Measurements from ENCODE around the gene ZNF200.
"Not testable (repeated sequence)": the region's sequence is repeated elsewhere in the genome, so short reads cannot be mapped to it uniquely, and the experiment has no call there.

The ZNF200 gene

DNA sequence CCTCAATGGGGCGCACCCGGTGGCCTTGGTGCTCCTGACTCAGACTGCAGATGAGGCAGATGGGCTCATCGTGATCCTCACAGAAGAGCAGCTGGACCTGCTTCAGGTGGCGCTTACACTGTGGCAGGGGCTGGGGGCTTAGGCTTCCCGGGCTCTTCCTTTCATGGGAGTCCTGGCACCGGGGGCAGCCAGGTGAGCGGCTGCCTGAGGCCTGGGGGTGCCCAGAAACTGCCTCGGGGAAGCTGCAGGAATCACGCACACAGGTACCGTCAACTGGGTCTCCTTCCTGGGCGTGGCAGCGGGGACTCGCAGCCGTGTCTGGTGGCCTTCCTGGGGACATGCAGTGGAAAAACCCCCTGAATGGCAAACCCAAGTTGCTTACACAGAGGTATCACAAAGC lies 14.5 kb upstream of the ZNF200 start:
- DNase-seq, result no peak

GRCh38 chr16:3249020-3249419 lies 14.1 kb upstream of the ZNF200 start:
- DNase-seq, result no peak

- no peak for DNase-seq
These were observed 13.6 kb upstream of the ZNF200 start for GRCh38 chr16:3248596-3248995.

DNA sequence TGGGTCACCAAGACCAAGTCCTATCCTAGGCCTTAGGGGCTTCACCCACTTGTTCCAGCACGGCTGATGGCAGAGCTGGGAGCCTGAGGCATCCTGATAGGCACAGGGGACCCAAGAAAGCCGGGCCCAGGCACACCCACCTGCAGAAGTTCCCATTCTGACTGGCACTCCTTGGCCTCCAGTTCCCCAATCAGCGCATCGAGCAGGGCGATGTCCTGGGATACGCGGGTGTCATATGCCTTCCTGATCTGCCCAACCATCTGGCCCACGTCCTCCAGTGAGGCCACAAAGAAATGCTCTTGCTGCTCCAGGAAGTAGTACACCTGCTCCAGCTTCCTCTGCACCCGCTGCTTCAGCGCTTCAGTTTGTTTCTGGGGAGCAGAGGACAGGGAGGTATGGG lies 11.9 kb upstream of the ZNF200 start:
- no peak for DNase-seq

DNA sequence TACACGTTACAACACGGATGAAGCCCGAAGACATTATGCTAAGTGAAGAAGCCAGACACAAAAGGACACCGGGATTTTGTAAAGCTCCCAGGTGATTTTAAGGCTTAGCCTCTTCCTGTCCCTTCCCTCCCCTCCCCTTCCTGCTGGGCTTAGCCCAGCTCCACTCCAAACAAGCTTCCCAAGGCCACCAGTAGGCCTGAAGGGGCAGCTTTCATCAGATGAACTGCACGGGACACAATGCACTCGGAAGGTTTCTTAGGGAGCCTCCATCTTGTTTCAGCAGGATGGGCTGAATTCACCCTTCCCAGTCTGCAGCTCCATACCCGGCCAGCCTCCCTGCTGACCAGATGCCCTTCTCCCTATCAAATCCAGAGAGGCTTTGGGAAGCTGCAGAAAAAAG lies 11.0 kb upstream of the ZNF200 start:
- DNase-seq, result no peak

GRCh38 chr16:3243882-3244281 lies 8.9 kb upstream of the ZNF200 start:
- no peak for DNase-seq

GRCh38 chr16:3242709-3243108 lies 7.8 kb upstream of the ZNF200 start:
- DNase-seq, result no peak

DNA sequence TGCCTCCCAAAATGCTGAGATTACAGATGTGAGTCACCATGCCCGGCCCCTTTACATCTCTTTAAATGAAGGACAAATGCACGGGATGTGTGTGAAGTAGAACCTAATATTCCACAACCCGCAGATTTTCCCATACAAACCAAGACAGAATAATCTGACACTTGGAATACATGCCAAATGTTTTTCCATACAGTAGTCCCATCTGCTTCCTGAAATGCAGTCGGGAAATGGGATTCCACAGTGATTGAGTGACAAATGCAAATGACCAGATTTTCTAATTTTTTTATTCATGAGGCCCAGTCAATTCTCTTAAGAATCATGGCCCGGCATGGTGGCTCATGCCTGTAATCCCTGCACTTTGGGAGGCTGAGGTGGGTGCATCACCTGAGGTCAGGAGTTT lies 6.8 kb upstream of the ZNF200 start:
- DNase-seq, result no peak

DNA sequence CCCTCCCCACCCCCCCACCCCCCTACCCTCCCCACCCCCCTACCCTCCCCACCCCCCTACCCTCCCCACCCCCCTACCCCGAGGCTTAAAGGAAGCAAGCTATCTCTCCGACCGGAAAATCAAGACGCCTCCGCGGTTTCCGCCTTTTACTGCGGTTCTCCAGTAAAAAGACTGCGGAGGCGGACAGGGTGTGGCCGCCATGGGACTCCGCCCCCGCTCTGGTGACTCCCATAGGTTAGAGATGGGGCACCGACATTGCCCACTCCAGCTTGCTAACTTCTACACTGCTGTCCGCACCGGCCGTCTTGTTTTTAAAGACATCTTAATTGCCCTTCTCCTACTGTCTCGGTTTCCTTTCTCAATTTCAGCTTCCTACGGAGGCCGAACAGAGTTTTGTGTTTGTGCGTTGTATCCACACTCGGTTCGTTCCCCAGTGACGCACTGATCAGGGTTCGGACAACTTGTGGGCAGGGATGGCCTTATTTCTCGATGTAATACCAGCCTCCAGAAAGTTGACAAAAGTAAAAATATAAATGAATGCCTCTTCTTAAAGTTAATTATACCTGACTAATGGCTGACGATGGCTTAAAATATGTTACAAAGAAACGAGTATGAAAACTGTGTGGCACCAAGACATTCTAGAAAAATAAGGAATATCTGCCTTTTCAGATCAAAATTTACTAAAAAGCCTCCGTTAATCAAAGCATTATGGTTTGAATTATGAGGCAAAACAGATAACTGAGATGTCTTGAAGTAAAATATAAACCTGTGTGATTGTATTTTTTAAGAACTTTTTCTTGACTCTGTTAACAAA lies 1.1 kb upstream of the ZNF200 start:
- peak in 1 of 2 donors; percentile 6 for DNase-seq

DNA sequence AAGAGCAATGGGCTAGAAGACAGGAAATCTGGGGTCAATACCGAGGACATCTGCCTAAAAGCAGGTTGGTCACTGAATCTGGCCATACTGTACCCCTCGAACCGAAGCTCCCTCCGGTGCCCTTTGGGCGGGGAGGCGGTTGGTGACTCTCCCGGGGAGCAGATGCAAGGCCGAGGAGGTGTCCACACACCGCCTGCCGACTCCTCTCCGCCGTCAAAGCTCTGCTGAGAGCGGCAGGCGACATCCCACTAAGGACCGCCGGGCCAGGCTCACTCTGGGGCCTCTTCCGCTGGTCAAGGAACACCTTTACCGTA lies 458 bp downstream of the ZNF200 start:
- no peak for DNase-seq

GRCh38 chr16:3223913-3224515 lies 10.9 kb downstream of the ZNF200 start:
- DNase-seq, result no peak

DNA sequence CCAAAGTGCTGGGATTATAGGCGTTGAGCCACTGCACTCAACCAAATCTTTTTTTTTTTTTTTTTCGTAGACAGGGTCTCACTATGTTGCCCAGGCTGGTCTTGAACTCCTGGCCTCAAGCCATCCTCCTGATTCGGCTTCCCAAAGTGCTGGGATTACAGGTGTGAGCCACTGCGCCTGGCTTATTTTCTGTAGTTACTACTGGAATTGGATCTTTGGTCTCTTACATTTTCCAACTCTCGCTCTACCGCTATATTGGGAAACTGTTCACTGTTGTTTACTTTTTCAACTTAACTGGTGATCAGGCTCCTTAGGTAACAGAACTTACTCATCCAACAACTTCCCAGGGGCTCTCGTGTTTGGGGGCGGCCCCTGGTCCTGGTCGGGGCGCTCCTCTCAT lies 14.1 kb downstream of the ZNF200 start:
- DNase-seq, result no peak

GRCh38 chr16:3216263-3216640 lies 18.7 kb downstream of the ZNF200 start:
- DNase-seq, result no peak

GRCh38 chr16:3215601-3216262 lies 19.2 kb downstream of the ZNF200 start:
- peak in 1 of 2 donors; percentile 7 for DNase-seq

DNA sequence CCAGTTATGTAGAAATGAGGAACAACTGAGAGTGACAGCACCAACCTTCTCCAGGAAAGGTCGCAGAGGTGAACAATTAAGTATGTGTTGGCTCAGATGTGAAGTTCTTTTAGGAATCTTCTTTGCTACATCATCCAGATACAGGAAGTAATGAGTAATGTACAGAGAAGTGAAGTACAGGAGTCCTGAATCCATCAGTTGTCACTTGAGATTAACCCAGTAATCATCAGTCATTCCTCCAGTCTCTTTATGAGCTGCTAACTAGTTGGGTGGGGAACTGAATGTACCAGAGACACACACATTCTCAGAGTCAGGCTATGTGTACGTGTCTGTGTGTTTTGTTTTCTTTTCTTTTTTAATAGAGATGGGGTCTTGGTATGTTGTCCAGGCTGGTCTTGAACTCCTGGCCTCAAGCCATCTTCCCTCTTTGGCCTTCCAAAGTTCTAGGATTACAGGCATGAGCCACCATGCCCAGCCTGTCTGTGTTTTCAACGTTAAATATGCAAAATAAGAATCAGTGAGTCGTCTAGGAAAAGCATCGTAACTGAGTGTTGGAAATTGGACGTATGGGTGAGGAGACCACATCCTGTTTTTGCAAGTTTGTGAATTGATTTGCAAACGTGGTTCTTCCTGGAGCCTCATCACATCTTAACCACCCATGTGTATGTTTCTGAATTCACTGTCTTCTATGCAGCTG lies 19.9 kb downstream of the ZNF200 start:
- no peak for DNase-seq

- no peak for DNase-seq
These were observed 22.4 kb downstream of the ZNF200 start for GRCh38 chr16:3212567-3212966.

DNA sequence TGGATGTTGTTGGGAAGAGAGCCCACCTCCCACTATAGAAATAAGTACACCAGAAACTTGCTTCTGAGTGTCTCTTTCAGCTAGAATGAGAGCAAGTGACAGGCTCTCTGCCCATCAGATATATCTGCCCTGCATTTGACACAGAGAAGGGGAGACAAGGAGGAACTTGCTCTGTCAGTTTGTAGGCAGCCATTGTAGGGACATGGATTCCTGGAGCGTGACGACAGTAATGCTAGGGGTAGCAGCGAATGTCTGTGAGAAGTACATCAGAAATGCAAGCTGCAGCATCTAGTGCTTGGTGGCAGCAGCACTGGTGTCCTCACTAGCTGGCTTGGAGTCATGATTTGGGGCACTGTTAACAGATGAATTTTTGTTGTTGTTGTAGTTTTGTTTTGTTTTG lies 23.0 kb downstream of the ZNF200 start:
- no peak for DNase-seq

GRCh38 chr16:3207086-3207953 lies 27.6 kb downstream of the ZNF200 start:
- no peak for DNase-seq

DNA sequence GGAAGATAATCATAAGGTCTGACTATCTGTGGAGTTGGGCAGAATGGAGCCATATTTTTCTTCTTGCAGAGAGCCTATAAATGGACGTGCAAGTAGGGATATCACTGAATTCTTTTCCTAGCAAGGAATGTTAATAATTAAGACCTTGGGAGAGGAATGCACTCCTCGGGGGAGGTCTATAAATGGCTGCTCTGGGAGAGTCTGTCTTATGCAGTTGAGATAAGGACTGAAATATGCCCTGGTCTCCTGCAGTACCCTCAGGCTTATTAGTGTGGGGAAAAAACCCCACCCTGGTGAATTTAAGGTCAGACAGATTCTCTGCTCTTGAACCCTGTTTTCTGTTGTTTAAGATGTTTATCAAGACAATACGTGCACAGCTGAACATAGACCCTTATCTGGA lies 29.0 kb downstream of the ZNF200 start:
- not testable (repeated sequence) for DNase-seq

GRCh38 chr16:3202903-3203539 lies 31.9 kb downstream of the ZNF200 start:
- no peak for DNase-seq

DNA sequence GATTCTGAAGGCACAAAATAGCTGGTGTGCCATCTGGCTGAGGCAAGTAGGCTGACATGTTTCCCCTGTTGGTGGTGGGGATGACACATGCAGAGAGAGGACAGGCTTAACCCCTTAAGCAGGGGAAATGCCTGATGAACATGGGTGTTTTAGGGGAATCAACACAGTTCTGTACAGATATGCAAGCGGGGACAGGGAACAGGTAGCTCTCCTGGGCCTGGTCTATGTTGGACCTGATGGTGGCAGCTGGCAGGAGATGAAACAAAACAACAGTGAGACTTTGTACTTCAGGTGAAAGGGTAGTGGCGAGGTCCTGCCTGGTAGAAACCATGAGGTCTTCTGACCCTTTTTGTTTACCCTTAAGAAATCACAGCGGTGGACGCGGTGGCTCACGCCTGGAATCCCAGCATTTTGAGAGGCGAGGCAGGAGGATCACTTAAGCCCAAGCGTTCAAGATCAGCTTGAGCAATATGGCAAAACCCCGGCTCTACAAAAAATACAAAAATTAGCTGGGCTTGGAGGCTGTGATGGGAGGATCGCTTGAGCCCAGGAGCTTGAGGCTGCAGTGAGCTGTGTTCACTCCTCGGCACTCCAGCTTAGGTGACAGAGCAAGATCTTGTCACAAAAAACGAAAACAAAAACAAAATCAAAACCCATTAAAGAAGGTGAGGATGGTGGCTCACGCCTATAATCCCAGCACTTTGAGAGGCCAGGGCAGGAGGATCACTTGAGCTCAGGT lies 36.5 kb downstream of the ZNF200 start:
- DNase-seq, result no peak
